NCI-H1694 treated with DMSO at 0.1 percent for 48 hours (cell line): ENCODE results near the gene CD274.
"Not testable (repeated sequence)": the region's sequence is repeated elsewhere in the genome, so short reads cannot be mapped to it uniquely, and the experiment has no call there.

Source experiments
- DNase-seq: peaks from one replicate; lab custom pipeline; 2025; lab: John Stamatoyannopoulos, UW

The CD274 gene

DNA sequence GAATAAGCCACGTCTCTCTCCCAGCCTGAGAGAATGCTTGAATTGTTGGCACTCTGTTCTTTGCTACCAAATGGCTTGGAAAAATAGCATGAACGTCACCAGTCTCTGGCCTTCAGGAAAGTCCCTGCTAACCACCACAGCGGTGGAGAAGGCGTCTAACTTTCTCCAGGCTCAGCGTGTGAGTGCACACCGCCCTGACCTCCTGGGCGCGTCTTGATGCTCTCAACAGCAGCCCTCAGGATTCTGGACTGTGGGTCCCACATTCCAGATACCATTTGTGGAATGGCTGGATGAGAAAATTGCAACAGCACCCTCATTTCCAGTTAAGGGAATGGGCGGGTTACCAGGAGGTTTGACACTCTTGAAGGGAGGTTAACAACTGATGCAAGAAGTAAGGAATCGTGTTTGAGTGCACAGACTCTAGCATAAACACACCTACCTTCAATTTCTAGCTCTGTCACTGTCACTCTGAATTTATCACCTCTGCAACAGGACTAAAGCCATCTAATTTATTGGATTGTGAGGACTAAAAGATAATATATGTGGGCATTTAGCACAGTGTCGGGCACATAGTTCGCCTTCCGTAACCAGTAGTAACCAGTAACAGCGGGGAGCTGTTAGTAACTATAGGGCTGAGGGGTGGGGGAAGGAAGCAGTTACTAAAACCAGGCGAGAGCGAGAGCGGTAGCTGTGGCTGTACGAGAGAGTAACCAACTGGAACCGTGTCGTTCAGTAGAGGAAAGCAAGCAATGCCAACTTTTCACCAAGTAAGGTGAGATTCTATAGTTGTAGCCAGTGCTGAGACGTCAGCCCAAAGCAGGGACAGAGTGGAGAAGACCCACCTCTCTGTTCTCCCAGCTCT, 11.8 kb upstream of the CD274 start:
- DNase-seq = no peak

DNA sequence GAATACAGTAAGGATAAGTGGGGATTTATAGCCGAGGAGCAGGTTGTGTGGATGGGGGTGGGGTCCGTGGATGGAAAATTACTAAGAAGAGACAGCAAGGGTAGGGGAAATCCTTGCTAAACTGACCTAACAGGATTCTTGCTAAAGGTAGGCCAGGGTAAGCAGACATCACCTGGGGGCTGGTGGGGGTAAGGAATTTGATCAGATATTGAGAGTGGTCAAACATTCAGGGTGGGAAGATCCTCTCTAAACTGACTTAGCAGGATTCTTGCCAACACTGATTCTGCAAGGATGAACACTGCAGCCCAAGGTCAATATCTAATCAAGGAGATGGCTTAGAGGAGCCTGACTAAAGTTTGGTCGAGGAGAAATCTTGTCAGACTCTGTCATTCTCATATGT, 9.9 kb upstream of the CD274 start:
- DNase-seq = no peak

DNA sequence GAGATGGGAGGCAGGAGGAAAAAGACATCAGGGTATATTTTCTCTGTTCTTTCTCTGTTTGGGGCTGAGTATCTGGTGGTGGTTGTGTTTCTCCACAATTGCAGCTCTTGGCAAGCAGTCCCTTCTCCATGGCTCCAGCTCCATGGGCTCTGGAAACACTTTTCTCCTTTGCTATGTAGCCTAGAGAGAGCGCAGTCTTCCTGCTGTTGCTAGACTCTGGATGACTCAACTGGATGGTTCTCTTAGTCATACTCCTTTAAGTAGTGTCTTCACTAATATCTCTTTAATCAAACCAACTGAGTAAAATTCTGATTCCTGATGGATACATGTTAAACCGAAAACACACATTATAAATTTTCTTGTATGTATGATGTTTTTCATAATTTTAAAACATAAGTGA, 9.3 kb upstream of the CD274 start:
- DNase-seq = no peak

GRCh38 chr9:5442400-5443011, 7.8 kb upstream of the CD274 start:
- DNase-seq = peak; percentile 55

DNA sequence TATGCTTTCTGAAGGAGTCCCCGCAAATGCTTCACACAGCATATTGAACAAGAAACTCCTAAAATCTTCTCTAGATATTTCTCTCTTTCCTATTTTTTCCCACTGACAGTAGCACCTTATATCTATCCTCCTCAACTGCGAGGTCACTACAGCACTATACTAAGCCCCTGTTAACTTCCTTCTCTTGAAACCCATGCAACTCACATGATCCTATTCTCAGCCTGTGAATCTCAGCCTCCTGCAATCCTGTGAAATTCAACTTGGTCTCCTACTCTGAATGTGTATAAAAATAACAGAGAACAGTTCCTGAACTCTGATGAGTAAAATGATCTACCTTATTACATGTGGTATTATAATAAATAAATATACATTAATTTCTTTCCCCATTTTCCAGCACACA, 6.5 kb upstream of the CD274 start:
- no peak for DNase-seq

- DNase-seq = not testable (repeated sequence)
Observed at GRCh38 chr9:5445096-5445495, 5.2 kb upstream of the CD274 start.

DNA sequence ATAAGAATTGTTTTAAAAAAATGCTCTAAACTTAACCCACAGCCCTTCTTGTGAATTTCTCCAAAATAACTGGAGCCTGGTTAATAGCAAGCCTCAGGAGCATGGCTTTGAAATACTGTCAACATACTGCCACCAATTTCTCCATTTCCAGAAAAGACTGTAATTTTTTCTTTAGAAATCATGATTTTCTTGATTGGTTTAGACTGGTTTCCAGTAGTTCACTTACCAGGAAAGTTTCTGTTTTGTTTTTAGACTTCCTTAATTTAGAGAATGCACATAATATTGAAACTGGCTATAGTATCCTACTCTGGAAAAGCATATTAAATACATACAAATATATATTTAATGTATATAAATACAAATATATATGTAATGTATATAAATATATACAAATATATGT, 4.5 kb upstream of the CD274 start:
- no peak for DNase-seq

- peak; percentile 29 for DNase-seq
Observed at GRCh38 chr9:5446451-5447236, 3.7 kb upstream of the CD274 start.

GRCh38 chr9:5447337-5447736, 3.0 kb upstream of the CD274 start:
- no peak for DNase-seq

DNA sequence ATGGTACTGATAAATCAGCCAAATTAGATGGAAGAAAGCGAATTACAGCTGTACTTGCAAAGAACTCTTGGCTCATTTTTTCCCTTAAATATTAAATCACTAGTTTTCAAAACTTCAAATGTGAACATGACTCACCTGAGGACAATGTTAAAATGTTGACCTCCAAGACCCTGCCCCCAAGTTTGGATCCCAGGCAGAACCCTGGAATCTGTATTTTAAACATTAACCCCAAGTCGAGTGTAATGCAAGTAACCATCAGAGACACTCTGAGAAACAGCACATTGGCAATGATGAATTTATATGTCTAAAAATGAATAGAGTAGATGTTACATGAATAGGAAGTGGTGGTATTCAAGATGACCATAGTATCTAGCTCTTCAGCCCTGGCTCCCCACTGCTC, 2.3 kb upstream of the CD274 start:
- DNase-seq = no peak

GRCh38 chr9:5448461-5449435, 1.6 kb upstream of the CD274 start:
- DNase-seq = no peak

GRCh38 chr9:5449521-5450358, 602 bp upstream of the CD274 start:
- DNase-seq = no peak

DNA sequence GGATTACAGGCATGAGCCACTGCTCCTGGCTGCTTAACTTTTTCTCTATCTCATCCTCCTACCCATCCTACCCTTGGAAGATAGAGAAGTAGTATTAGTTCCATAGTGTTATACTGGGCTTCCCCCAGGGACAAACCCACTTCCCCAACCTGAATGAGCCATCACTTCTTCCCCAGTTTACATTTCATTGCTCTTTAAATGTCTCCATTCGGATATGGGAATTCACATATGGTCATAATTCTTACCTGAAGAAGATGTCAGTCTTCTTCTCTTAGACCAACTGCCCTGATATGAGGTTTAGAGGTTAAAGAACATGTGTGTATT, 1.9 kb downstream of the CD274 start:
- DNase-seq = no peak

- no peak for DNase-seq
Observed at GRCh38 chr9:5453004-5453403, 2.7 kb downstream of the CD274 start.

- no peak for DNase-seq
Observed at GRCh38 chr9:5453673-5454072, 3.3 kb downstream of the CD274 start.

GRCh38 chr9:5455181-5455580, 4.8 kb downstream of the CD274 start:
- DNase-seq = no peak

- no peak for DNase-seq
Observed at GRCh38 chr9:5459289-5459829, 9.0 kb downstream of the CD274 start.

DNA sequence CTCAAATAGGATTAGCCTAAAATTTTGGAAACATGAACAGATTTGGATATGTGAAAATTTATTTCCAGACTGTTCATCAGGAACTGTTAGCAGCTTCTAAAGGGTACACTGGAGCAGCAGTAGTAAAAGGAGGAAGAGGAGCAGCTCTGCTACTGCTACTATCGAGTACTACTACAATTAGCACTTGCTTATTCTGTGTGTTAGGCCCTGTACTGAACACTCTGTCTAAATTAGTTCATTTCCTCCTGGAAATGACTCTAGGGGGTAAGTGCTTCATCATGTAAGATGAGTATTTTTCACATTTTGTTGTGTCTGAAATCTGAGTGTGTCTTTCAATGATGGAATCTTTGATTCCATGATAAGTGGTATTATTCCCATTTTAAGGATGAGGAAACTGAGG, 9.8 kb downstream of the CD274 start:
- DNase-seq = no peak

DNA sequence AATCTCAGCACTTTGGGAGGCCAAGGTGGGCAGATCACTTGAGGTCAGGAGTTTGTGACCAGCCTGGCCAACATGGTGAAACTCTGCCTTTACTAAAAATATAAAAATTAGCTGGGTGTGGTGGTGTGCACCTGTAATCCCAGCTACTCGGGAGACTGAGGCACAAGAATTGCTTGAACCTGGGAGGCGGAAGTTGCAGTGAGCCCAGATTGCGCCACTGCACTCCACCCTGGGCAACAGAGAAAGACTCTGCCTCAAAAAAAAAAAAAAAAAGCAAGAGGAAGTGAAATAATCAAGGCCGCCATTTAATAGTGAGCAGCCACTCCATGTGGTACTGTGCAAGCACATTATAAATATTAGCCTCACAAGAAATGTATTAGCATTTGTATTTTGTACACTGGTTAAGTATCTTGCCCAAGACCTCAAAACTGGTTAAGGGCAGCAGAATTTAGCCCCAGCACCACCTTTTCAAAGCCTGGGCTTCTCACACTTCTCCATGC, 14.5 kb downstream of the CD274 start:
- DNase-seq = not testable (repeated sequence)

DNA sequence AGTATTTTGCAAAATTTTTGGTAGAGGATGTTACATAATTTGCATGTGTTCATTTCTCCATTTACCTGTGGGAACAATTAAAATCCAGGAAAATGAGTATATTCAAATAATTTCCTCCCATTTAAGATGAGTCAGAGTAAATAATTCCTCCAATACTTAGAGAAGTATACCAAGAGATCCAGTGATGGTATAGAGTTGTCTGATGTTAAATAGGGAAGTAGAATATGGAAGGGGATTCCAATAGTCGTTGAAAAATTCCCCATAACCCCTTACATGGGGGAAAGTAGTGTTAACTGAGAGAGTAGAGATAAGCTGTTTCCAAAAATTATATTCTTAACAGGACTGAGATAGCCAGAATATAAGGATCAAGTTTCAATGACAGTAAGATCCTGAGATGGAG, 15.7 kb downstream of the CD274 start:
- no peak for DNase-seq
